Measurements from ENCODE around the gene PPAN.

Gene PPAN

GRCh38 chr19:10136936-10137335 is 30.8 kb downstream of the PPAN start:
- no peak for DNase-seq
- intact Hi-C loops (cut with DNase I), result no loop called here

DNA sequence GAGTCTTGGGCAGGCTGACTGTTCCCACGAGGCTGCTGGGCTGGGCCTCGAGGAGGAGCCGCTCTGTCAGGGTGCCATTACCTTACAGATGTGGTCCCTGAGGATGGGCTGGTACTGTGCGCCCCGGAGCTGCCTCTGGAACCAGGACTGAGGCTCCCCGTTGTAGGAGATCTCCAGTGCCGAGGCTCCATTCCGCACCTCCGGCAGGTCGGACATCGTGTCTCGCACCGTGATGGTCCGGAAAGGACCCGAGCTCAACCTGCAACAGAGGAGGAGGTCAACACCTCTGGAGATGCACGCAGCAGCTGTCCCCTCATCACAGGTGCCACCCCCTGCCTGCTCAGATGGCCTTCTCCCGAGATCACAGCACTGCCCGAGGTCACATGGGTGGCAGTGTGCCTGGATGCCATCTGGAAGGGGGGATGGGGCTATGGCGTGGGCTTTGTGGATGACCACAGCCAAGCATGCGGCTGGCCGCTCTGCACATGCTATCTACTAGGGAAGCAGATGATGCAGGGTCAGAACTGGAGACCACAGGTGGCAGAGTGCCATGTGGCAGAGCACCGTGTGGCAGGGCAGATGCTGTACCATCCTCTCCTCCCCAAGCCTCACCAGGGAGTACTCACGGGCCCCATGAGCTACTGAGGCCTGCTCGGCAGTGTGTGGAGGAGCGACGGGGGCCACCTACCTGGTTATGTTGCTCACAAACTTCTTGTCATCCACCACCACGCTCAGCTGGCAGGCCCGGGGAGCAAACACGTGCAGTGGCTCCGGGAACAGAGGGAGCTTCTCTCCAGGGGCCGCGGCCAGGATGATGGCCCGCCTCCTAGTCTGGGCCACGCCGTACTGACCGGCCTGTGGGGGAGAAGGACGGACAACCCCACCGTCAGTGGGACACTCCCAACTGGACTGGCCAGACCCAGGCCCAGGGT is 31.9 kb downstream of the PPAN start:
- DNase-seq, result peak in 9 of 10 donors; percentile 41 to 95 (median 55)
- intact Hi-C loops (cut with DNase I), result no loop called here

GRCh38 chr19:10138879-10139795 is 33.0 kb downstream of the PPAN start:
- DNase-seq, result no peak
- intact Hi-C loops (cut with DNase I), result no loop called here

GRCh38 chr19:10139952-10140351 is 33.8 kb downstream of the PPAN start:
- intact Hi-C loops (cut with DNase I), result no loop called here
- no peak for DNase-seq

DNA sequence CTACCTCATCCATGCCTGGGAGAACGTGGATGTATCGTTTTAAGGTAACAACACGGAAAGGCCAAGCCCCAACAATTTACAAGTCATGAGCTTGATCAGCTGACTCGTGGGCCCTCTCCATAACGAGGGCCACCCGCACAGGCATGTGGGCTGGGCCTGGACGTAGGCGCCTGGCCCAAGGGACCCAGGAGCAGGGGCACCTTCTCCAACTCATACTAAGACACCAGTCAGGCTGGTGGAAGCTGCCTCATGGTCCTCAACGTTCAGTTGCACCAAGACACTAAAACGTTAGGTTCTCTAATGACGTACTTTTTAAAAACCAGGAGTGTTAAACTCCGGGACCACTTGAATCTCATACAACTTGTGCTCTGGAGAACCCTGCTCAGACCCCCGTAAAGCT is 35.3 kb downstream of the PPAN start:
- intact Hi-C loops (cut with DNase I), result no loop called here
- no peak for DNase-seq

DNA sequence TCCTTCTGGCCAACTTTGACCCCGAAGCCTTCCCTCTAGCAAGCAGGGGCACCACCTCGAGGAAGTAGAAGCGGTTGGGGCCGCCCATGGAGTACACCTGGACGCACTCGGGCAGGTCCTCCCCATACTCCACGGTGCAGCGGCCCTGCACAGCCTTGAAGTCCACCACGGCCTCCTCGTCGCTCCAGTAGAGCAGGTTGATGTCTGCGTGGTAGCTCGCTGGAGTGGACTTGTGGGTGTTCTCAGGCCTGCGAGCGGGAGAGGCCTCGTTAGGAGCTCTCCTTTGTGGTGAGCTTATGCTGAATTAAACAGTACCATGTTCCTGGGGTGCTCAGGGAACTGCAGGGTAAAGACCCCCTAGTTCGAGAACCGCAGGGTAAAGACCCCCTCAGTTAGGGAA is 35.8 kb downstream of the PPAN start:
- no peak for DNase-seq
- intact Hi-C loops (cut with DNase I), result no loop called here

DNA sequence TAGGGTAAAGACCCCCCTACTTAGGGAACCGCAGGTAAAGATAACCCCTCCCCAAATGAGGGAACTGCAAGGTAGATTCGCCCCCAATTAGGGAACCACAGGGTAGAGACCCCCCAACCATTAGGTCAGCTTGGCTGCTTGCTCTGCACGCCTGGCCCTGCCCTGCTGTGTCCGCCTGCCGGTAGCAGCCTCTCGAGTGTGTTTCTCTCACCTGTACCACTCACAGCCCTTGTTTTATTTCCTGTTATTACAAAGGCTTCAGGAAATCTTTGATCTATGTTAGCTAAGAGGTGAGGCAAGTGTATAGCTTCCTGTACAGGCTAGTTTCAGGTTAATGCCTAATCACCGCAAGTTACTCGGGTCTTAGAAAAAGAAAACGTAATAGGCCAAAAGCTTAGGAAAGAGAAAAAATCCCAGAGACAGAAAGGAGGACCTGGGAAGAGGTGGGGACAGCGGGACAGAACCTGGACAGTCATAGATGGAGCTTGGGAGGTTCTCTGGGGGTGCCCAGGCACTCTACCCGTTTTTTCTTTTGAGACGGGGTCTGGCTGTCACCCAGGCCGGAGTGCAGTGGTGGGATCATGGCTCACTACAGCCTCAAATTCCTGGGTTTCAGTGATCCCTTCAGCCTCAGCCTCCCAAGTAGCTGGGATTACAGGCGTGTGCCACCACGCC is 36.7 kb downstream of the PPAN start:
- DNase-seq, result no peak
- intact Hi-C loops (cut with DNase I), result no loop called here

- intact Hi-C loops (cut with DNase I), result no loop called here
Measured at GRCh38 chr19:10143681-10144080, 37.5 kb downstream of the PPAN start.

DNA sequence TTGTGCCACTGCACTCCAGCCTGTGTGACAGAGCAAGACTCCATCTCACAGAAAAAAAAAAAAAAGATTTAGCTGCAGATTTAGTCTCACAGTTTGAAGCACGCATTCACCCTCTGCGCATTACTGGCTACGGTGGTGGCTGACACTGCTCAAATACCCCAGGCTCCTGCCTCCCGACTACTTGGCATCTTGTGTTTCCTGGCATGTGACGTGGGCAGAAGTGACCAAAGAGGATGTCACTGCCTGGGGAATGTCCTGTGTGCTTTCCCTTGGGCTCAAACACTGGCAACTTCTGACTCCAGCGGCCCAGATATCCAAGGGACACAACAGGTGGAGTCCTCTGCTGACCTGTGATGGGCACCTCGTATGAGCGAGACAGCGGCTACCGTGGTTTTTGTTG is 38.2 kb downstream of the PPAN start:
- intact Hi-C loops (cut with DNase I), result no loop called here
- DNase-seq, result peak in 2 of 10 donors; percentile 8 to 30

More at GRCh38 chr19:10143681-10144080, 37.5 kb downstream of the PPAN start:
- peak in 2 of 10 donors; percentile 3 to 5 for DNase-seq

DNA sequence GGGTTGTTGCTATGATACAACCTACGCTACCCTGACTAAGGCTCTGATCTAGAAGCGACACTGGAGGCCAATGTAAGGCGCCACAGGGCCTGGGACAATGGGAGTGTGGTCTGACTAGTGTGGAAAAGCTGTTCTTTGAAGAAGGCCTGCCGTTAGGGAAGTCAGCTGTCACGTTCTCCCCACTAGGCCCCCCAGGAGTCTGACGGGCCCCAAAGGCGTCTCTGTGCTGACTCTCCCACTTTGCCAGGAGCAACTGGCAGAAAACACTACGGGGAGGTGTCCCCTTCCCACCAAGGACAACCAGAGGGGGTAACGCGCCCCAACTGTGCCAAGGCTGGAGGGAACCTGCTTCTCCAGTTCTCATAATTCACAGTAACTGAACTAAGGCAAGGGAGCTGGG is 38.9 kb downstream of the PPAN start:
- intact Hi-C loops (cut with DNase I), result no loop called here
- peak in 2 of 10 donors; percentile 20 to 52 for DNase-seq

DNA sequence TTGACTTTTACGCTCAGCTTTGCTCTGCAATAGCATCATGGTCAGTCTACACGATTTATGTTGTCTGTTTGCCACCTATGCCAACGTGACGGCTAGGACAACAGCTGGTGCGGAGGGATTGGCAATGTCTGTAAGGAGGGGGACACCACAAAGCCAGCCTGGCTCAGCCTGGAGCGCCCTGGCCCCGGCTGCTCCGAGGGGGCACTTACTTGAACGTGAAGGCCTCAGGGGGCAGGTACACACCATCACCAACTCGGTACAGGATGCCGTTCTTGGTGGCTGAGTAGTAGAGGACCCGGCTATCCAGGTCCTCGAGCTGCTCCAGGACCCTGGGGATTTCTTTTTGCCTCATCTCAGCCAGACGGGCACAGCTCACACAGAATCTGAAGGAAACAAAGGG is 40.0 kb downstream of the PPAN start:
- intact Hi-C loops (cut with DNase I), result no loop called here
- DNase-seq, result no peak

DNA sequence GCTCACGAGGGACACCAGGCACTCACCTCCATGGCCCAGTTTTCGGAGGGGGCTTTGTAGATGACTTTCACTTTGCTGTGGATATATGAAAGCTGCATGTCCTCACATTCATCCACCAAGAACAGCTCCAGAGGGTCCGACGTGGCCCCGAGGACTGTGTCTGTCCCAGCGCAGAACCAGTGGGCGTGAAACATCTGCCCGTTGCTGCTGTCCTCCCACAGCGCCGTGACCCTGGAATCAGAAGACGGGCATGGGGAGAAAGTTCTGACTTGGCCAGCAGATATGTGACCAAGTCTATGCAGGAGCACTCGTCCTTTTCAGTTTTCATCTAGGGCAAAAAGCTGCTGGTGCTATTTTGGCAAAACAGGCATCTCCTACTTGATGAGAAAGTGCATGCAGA is 43.3 kb downstream of the PPAN start:
- intact Hi-C loops (cut with DNase I), result no loop called here
- DNase-seq, result peak in 1 of 10 donors; percentile 54

DNA sequence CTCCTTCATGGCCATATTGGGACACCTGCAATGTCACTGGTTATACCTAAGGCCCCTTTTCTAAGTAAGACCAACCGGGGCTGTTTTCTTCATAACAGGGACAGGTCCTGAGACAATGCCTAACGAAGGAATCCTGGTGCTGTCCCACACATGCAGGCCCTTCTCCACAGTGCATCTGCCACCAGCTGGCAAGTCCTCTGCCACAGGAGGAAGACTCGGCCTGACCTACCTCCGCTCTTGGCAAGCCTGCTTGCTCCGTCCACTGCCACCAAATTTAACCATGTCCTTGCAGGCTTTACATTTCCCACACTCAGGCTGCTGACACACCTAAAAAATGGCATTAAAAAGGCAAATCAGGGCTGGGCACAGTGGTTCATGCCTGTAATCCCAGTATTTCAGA is 45.4 kb downstream of the PPAN start:
- peak in 1 of 10 donors; percentile 28 for DNase-seq
- intact Hi-C loops (cut with DNase I), result no loop called here

DNA sequence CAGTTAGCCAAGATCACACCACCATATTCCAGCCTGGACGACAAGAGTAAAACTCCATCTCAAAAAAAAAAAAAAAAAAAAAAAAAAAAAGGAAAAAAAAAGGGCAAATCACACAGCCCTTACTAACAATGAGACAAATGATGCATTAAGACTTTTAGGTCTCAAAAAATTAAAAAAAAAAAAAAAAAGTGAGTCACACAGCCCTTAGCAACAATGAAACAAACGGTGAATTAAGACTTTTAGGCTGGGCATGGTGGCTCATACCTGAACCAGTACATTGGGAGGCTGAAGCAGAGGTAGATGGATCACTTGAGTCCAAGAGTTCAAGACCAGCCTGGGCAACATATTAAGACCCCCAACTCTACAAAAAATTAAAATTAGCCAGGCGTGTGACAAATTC is 45.9 kb downstream of the PPAN start:
- DNase-seq, result no peak
- intact Hi-C loops (cut with DNase I), result no loop called here

GRCh38 chr19:10155839-10156238 is 49.7 kb downstream of the PPAN start:
- no peak for DNase-seq
- intact Hi-C loops (cut with DNase I), result no loop called here

- intact Hi-C loops (cut with DNase I), result no loop called here
Measured at GRCh38 chr19:10158071-10158470, 51.9 kb downstream of the PPAN start.

DNA sequence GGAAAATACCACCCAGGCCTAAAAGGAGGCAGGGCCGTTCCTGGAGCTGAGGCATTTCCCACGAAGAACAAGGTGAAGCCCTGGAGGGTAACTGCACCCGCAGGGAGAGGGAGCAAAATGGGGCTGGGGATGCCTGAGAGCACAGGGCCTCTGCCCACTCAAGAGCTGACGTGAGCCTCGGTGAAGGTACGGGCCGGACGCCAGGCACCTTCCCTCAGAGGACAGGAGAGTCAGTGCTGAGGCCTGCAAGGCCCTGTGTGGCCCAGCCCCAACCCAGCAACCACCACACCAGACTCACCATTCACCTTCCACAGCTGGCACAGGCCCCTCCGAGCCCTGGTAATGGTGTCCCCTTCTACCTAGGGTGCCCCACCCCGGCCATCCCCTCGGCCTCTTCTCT is 52.3 kb downstream of the PPAN start:
- DNase-seq, result peak in 1 of 10 donors; percentile 75
- intact Hi-C loops (cut with DNase I), result no loop called here

More at GRCh38 chr19:10158071-10158470, 51.9 kb downstream of the PPAN start:
- DNase-seq, result peak in 1 of 10 donors; percentile 41

GRCh38 chr19:10159610-10160009 is 53.4 kb downstream of the PPAN start:
- intact Hi-C loops (cut with DNase I), result no loop called here
- DNase-seq, result peak in 1 of 10 donors; percentile 67

Measured in posterior cingulate gyrus (tissue), 11 donors.